Measurements from ENCODE around the gene AFMID.

DNA sequence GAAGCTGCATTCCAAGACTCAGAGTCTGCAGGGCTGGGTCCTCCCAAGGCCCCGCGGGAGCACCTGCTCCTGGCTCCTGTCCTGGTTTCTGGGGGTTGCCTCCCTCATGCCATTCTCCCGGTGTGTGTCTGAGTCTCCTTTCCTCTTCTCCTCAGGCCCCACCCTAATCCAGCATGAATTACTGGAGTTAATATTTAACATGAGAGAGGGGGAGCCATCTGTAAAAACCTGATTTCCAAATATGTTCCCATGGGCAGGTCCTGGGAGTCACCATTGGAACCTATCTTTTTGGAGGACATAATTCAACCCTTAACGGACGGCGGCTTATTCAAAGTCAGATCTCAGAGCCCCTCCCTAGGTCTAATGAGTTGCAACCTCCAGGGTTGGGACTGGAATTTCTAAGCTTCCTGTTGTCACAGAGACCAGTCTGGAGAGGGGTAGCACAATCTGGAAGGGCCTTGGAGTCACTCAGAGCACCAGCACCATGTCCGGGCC is 35.6 kb upstream of the AFMID start:
- TF ChIP-seq, protein P1, sequence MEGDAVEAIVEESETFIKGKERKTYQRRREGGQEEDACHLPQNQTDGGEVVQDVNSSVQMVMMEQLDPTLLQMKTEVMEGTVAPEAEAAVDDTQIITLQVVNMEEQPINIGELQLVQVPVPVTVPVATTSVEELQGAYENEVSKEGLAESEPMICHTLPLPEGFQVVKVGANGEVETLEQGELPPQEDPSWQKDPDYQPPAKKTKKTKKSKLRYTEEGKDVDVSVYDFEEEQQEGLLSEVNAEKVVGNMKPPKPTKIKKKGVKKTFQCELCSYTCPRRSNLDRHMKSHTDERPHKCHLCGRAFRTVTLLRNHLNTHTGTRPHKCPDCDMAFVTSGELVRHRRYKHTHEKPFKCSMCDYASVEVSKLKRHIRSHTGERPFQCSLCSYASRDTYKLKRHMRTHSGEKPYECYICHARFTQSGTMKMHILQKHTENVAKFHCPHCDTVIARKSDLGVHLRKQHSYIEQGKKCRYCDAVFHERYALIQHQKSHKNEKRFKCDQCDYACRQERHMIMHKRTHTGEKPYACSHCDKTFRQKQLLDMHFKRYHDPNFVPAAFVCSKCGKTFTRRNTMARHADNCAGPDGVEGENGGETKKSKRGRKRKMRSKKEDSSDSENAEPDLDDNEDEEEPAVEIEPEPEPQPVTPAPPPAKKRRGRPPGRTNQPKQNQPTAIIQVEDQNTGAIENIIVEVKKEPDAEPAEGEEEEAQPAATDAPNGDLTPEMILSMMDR (IDR thresholded peaks at IDR 0.05; ENCODE audit: insufficient read depth, low read length) = no peak
- TF ChIP-seq GABPA (IDR thresholded peaks at IDR 0.05; ENCODE audit: low read depth) (no peak), POLR2AphosphoS5 (IDR thresholded peaks at IDR 0.05; ENCODE audit: low read depth) (no peak)
